Skeletal muscle tissue (tissue), 4 donors: ENCODE data around the gene KLRB1. TPM values are rescaled to one million over a fixed set of nuclear protein-coding genes. Genes with fewer than 3 reads are reported as not detected.
"Not testable (repeated sequence)": the region's sequence is repeated elsewhere in the genome, so short reads cannot be mapped to it uniquely, and the experiment has no call there.

Source experiments
- H3K27ac ChIP-seq: one replicate; pipeline ENCODE4 v1.7.0; 2013; ENCODE audit warnings: mild to moderate bottlenecking, low read depth, low read length, inconsistent platforms
- H3K27me3 ChIP-seq, 3 donors: one replicate each; pipeline ENCODE4 v1.7.0; 2013; ENCODE audit warnings: low read length in 3 of 3; ENCODE audit not compliant: control insufficient read depth in 3 of 3, insufficient read depth in 3 of 3
- H3K36me3 ChIP-seq, 3 donors: one replicate each; pipeline ENCODE4 v1.7.0; 2013; ENCODE audit warnings: low read length in 3 of 3; ENCODE audit not compliant: control insufficient read depth in 3 of 3, insufficient read depth in 3 of 3
- H3K4me1 ChIP-seq, 3 donors: one replicate each; pipeline ENCODE4 v1.7.0; 2013; ENCODE audit warnings: low read length in 3 of 3, mild to moderate bottlenecking in 3 of 3; ENCODE audit not compliant: control insufficient read depth in 3 of 3, insufficient read depth in 3 of 3
- H3K4me3 ChIP-seq, 3 donors: one replicate each; pipeline ENCODE4 v1.7.0; 2013; ENCODE audit warnings: low read length in 3 of 3
- H3K9ac ChIP-seq, 3 donors: one replicate each; pipeline ENCODE4 v1.7.0; 2013; ENCODE audit warnings: low read length in 3 of 3, mild to moderate bottlenecking in 3 of 3, moderate library complexity in 2 of 3, low read depth in 1 of 3
- H3K9me3 ChIP-seq, 3 donors: one replicate each; pipeline ENCODE4 v1.7.0; 2013; ENCODE audit warnings: low read length in 3 of 3; ENCODE audit not compliant: control insufficient read depth in 3 of 3
- total RNA-seq: library from RNA; depleted of rRNA; stranded (reverse); fragments of >200 nt; gene quantifications from one replicate; pipeline ENCODE4 v1.2.3, GENCODE V29; 2014
- donor health status: Osteomylitis.

Gene KLRB1
- total RNA-seq, 1 donor from 2014 or later, result 0.52 TPM

DNA sequence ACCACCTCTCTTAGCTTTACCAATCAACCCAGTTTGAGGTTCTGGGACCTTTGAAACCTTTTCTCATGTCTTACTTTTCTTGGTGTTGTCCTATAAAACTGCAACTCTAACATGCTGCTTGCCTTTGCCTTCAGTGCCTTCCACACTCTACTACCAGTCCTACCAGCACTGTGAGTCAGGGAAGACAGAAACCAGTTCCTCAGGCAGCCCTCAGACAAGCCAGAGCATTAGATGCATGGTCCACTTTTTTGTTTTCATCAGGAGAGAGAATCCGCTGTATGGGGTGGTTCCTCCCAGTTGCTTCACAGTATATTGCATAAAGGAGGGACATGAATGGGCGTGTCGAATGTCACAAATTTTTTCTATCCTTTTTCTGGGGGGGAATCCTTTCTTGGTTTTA, 17.3 kb upstream of the KLRB1 start:
- Histone ChIP-seq H3K9ac (no peak overlapping the region), H3K4me3 (no peak overlapping the region), H3K27ac (no peak overlapping the region), H3K9me3 (no peaks in the 10 kb centered on the region), H3K27me3 (no peaks in the 10 kb centered on the region), H3K4me1 (no peaks in the 10 kb centered on the region), H3K36me3 (no peaks in the 10 kb centered on the region)

- Histone ChIP-seq H3K27me3 (no peaks in the 10 kb centered on the region), H3K9me3 (no peaks in the 10 kb centered on the region), H3K4me1 (no peaks in the 10 kb centered on the region), H3K27ac (no peak overlapping the region), H3K36me3 (no peaks in the 10 kb centered on the region), H3K4me3 (no peak overlapping the region), H3K9ac (no peak overlapping the region)
Measured at GRCh38 chr12:9619411-9620179, 11.9 kb upstream of the KLRB1 start.

DNA sequence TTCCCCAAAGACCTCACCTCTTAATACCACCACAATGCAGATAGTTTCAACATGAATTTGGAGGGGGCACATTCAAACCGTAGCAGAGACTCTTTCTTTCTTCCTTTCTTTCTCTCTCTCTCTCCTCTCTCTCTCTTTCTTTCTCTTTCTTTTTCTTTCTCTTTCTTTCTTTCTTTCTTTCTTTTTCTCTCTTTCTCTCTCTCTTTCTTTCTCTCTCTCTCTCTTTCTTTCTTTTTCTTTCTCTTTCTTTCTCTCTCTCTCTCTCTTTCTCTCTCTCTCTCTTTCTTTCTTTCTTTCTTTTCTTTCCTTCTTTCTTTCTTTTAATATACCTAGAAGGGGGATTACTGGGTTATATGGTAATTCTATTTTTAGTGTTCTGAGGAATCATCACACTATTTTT, 11.2 kb upstream of the KLRB1 start:
- not testable (repeated sequence) for H3K9me3 ChIP-seq, H3K4me1 ChIP-seq, H3K4me3 ChIP-seq, H3K27ac ChIP-seq, H3K36me3 ChIP-seq, H3K9ac ChIP-seq, H3K27me3 ChIP-seq

GRCh38 chr12:9617124-9617523, 9.4 kb upstream of the KLRB1 start:
- no peaks in the 10 kb centered on the region for H3K4me1 ChIP-seq
- H3K27ac ChIP-seq, result no peak overlapping the region
- H3K27me3 ChIP-seq, result no peaks in the 10 kb centered on the region
- H3K36me3 ChIP-seq, result no peaks in the 10 kb centered on the region
- H3K9me3 ChIP-seq, result no peaks in the 10 kb centered on the region
- H3K9ac ChIP-seq, result no peak overlapping the region
- H3K4me3 ChIP-seq, result no peak overlapping the region

GRCh38 chr12:9615420-9616136, 7.9 kb upstream of the KLRB1 start:
- H3K27ac ChIP-seq, result no peak overlapping the region

DNA sequence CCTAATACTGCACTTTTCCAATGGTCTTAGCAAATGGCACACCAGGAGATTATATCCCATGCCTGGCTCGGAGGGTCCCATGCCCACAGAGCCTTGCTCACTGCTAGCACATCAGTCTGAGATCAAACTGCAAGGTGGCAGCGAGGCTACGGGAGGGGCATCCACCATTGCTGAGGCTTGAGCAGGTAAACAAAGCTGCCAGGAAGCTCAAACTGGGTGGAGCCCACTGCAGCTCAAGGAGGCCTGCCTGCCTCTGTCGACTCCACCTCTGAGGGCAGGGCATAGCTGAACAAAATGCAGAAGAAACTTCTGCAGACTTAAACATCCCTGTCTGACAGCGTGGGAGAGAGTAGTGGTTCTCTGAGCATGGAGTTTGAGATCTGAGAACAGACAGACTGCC, 2.9 kb upstream of the KLRB1 start:
- not testable (repeated sequence) for H3K36me3 ChIP-seq, H3K27me3 ChIP-seq, H3K27ac ChIP-seq, H3K4me1 ChIP-seq, H3K4me3 ChIP-seq, H3K9me3 ChIP-seq, H3K9ac ChIP-seq

More at GRCh38 chr12:9615420-9616136, 7.9 kb upstream of the KLRB1 start:
- no peaks in the 10 kb centered on the region for H3K27me3 ChIP-seq
- no peak overlapping the region for H3K9ac ChIP-seq
- H3K4me3 ChIP-seq, result no peak overlapping the region
- no peaks in the 10 kb centered on the region for H3K9me3 ChIP-seq
- no peaks in the 10 kb centered on the region for H3K4me1 ChIP-seq
- H3K36me3 ChIP-seq, result no peaks in the 10 kb centered on the region

GRCh38 chr12:9606736-9607372, 862 bp downstream of the KLRB1 start:
- Histone ChIP-seq H3K27me3 (no peaks in the 10 kb centered on the region), H3K36me3 (no peaks in the 10 kb centered on the region), H3K9ac (no peak overlapping the region), H3K4me3 (no peak overlapping the region), H3K27ac (no peak overlapping the region), H3K9me3 (no peaks in the 10 kb centered on the region), H3K4me1 (no peaks in the 10 kb centered on the region)

- no peaks in the 10 kb centered on the region for H3K9me3 ChIP-seq
- no peaks in the 10 kb centered on the region for H3K27me3 ChIP-seq
- no peaks in the 10 kb centered on the region for H3K36me3 ChIP-seq
- no peaks in the 10 kb centered on the region for H3K4me1 ChIP-seq
- H3K4me3 ChIP-seq, result no peak overlapping the region
- H3K9ac ChIP-seq, result no peak overlapping the region
- H3K27ac ChIP-seq, result no peak overlapping the region
Measured at GRCh38 chr12:9606247-9606646, 1.5 kb downstream of the KLRB1 start.

DNA sequence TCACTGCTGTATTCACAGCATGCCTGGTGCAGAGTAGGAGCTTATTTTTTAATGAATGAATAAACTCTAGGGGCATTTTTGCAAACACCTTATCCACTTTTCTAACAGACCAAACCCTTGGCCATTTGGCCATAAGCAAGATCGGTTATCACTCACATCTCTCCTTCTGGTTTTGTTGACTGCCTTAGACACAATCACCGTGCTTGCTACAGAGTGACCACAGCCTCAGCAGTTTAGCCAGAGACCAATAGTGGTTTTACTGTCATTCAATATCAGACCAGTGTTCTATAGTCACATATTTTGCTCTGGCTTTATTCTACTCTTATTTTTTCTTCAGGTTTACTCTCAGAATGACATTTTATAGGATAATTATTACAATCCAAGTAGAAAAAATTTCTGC, 2.2 kb downstream of the KLRB1 start:
- H3K4me3 ChIP-seq, result no peak overlapping the region
- no peaks in the 10 kb centered on the region for H3K4me1 ChIP-seq
- no peak overlapping the region for H3K9ac ChIP-seq
- no peaks in the 10 kb centered on the region for H3K9me3 ChIP-seq
- no peaks in the 10 kb centered on the region for H3K27me3 ChIP-seq
- H3K27ac ChIP-seq, result no peak overlapping the region
- H3K36me3 ChIP-seq, result no peaks in the 10 kb centered on the region

- no peak overlapping the region for H3K27ac ChIP-seq
- H3K27me3 ChIP-seq, result no peaks in the 10 kb centered on the region
- no peaks in the 10 kb centered on the region for H3K36me3 ChIP-seq
- no peaks in the 10 kb centered on the region for H3K4me1 ChIP-seq
- H3K9me3 ChIP-seq, result no peaks in the 10 kb centered on the region
- H3K4me3 ChIP-seq, result no peak overlapping the region
- H3K9ac ChIP-seq, result no peak overlapping the region
Measured at GRCh38 chr12:9604287-9604686, 3.4 kb downstream of the KLRB1 start.
